Stimulated activated naive CD8-positive, alpha-beta T cell treated with anti-CD3 and anti-CD28 coated beads, Interleukin-15, amount 100 ng/mL, for 72 hours (primary cell): ENCODE measurements around the gene USPL1.
"Not testable (repeated sequence)": the region's sequence is repeated elsewhere in the genome, so short reads cannot be mapped to it uniquely, and the experiment has no call there.

Source experiments
- ATAC-seq: fragments of 150-1000 bp; cut with Tn5 transposase; 2 replicates; pipeline ENCODE4 v1.10.0; 2021; ENCODE audit warnings: mild to moderate bottlenecking, moderate library complexity
- DNase-seq, 2 donors: peaks; one replicate each; pipeline ENCODE4 v3.0.0; 2021 to 2022
- H3K27ac Mint-ChIP-seq, 2 donors: one replicate each; pipeline ENCODE4 v1.8.0; 2022; ENCODE audit warnings: mild to moderate bottlenecking in 2 of 2, mixed read lengths in 2 of 2, moderate library complexity in 2 of 2
- H3K27me3 Mint-ChIP-seq: one replicate; pipeline ENCODE4 v1.8.0; 2022; ENCODE audit warnings: mixed read lengths
- H3K4me1 Mint-ChIP-seq: one replicate; pipeline ENCODE4 v1.8.0; 2022; ENCODE audit warnings: mild to moderate bottlenecking, mixed read lengths
- H3K4me3 Mint-ChIP-seq, 2 donors: one replicate each; pipeline ENCODE4 v1.8.0; 2022; ENCODE audit warnings: mild to moderate bottlenecking in 2 of 2, mixed read lengths in 2 of 2, moderate library complexity in 1 of 2
- H3K9me3 Mint-ChIP-seq, 2 donors: one replicate each; pipeline ENCODE4 v1.8.0; 2022; ENCODE audit warnings: mixed read lengths in 2 of 2

The USPL1 gene

DNA sequence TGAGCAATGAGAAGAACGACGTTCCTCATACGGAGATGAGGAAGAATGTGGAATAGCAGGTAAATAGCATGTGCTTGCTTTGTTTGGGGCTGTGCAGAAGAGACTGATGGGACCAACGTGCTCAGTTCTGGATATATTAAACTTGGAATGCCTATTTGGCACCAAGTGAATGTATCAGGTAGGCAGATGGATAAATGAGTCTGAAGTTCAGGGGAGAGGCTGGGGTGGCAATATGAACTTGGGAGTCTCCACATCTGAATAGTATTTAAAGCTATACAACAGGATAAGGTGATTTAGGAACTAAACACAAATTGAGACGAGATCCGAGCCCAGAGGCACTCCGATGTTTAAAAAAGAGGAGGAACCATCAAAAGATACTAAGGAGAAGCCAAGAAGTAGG is 12.7 kb upstream of the USPL1 start:
- no peak for ATAC-seq
- no peak for DNase-seq
- H3K4me3 Mint-ChIP-seq = no peak overlapping the region
- no peak overlapping the region for H3K27ac Mint-ChIP-seq
- no peaks in the 10 kb centered on the region for H3K27me3 Mint-ChIP-seq
- H3K4me1 Mint-ChIP-seq = peaks cover 11% of the 10 kb centered on the region
- H3K9me3 Mint-ChIP-seq = no peaks in the 10 kb centered on the region

DNA sequence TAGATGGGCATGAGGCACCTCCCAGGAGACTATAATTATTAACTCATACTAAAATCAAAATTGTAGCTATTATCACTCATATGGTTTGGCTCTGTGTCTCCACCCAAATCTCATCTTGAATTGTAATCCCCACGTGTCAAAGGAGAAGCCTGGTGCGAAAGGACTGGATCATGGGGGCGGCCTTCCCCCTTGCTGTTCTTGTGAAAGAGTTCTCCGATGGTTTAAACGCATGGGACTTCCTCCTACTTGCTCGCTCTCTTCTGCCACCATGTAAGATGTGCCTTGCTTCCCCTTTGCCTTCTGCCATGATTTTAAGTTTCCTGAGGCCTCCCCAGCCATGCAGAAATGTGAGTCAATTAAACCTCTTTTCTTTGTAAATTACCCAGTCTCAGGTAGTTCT is 10.5 kb upstream of the USPL1 start:
- not testable (repeated sequence) for DNase-seq

DNA sequence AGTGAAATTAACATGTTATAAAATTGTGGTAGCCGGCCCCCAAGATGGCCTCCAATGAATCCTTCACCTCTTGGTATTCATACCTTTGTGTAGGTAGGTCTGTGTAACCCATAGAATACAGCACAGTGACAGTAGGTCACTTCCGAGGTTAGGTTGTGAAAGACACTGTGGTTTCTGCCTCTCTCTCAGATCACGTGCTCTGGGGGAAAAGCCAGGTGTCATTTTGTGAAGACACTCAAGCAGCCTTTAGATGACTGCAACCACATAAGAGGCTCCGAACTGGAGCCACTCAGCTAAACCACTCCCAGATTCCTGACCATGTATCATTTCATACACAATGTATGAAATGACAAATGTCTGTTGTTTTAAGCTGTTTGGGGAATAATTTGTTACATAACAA is 9.8 kb upstream of the USPL1 start:
- Mint-ChIP-seq H3K4me3 (no peak overlapping the region), H3K27me3 (no peaks in the 10 kb centered on the region), H3K4me1 (peaks cover 18% of the 10 kb centered on the region), H3K27ac (no peak overlapping the region), H3K9me3 (no peaks in the 10 kb centered on the region)
- DNase-seq (peak; percentile 44 to 68), ATAC-seq (peak; percentile 100)

More for the DNA sequence above, 10.5 kb upstream of the USPL1 start:
- peaks cover 18% of the 10 kb centered on the region for H3K4me1 Mint-ChIP-seq
- H3K4me3 Mint-ChIP-seq, ATAC-seq, H3K9me3 Mint-ChIP-seq, H3K27me3 Mint-ChIP-seq: not testable (repeated sequence)
- peak overlapping the region in 1 of 2 donors; percentile 64 for H3K27ac Mint-ChIP-seq

DNA sequence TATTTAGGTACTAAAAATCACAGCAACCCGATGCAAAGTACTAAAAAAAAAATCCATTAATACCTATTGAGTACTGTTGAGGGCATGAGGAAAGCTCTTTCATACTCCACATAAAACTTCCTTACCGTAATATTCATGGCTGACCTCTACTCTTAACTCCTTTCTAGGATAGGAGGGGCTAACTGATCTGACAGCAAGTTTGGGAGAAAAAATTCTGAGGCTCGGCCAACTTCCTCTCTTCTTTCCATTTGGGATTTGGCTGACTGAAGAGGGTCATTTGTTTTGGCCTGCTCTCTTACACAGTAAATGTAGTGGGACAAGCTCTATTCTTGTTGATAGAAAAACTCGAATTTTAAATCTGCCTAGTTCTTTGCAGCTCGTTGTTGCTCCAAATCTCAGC is 9.4 kb upstream of the USPL1 start:
- ATAC-seq (no peak), DNase-seq (no peak)
- Mint-ChIP-seq H3K9me3 (no peaks in the 10 kb centered on the region), H3K4me3 (no peak overlapping the region), H3K27me3 (no peaks in the 10 kb centered on the region), H3K27ac (no peak overlapping the region), H3K4me1 (peaks cover 19% of the 10 kb centered on the region)

DNA sequence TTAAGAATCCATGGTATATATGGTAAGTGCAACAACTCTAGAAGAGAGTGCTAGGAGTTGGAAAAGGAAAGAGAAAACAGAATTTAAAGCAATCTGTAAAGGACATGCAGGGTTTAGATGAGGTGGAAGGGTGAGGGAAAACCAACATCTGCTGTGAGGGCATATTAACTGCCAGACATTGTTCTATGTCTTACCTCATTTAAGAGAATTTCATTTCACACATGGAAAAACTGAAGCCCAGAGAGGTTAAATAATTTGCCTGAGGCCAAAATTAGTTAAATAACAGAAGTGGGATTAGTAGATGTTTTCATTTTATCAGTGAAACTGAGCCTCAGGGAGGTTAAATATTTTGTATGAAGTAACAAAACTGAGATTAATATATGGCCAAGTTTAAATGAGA is 7.4 kb upstream of the USPL1 start:
- DNase-seq (no peak), ATAC-seq (no peak)
- Mint-ChIP-seq H3K27me3 (no peaks in the 10 kb centered on the region), H3K27ac (no peak overlapping the region), H3K9me3 (no peaks in the 10 kb centered on the region), H3K4me3 (no peak overlapping the region), H3K4me1 (peaks cover 24% of the 10 kb centered on the region)

DNA sequence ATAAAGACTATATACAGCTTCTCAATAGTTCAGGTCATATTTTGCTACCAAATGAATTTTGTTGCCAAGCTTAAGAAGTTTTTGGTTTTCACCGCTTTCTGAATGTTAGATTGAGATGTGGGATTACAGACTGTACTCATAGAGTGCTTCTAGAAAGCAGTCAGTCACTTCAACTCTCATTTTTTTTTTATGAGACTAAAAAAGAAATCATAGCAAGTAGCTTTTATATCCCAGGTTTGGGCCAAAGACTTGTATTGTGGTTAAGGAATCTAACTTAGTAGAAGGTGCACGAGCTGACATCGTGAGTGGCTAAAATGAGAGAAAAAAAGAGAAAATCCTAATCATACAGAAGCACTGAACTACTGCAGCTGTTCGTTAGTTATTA is 2.2 kb upstream of the USPL1 start:
- Mint-ChIP-seq H3K27me3 (no peaks in the 10 kb centered on the region), H3K4me3 (no peak overlapping the region), H3K4me1 (peaks cover 8% of the 10 kb centered on the region), H3K9me3 (no peaks in the 10 kb centered on the region), H3K27ac (no peak overlapping the region)
- no peak for DNase-seq
- no peak for ATAC-seq

DNA sequence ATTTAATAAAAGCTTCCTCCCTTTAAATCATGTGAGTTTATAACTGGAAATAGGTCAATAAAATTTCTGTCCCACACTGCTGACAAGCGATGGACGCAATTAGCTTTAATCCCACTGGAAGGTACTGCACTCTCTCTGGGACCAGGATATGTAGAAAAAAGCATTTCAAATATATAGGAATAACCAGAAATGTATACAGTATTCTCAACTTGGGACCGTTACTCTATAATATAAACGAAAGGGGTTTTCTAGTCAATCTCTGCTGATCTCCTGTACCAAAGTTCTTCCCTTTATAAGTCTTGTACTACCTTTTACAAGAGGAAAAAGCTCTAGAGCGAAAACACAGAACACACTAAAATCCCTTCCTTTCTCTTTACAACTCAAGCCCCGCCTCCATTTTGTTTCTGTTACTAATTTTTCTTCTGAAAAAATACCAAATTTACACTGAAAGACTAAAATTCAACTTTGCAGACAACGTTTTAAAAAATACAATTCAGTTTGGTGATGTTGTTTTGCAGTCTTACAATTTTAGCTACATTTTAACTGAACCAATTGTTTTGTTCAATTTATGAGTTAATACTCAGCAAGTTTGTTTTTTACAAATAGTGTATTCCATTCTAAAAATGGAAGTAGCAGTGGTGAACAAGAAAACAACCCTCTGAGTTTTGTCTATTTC is 1.7 kb upstream of the USPL1 start:
- ATAC-seq (no peak), DNase-seq (no peak)
- Mint-ChIP-seq H3K4me3 (no peak overlapping the region), H3K9me3 (no peaks in the 10 kb centered on the region), H3K27me3 (no peaks in the 10 kb centered on the region), H3K4me1 (peaks cover 6% of the 10 kb centered on the region), H3K27ac (no peak overlapping the region)

DNA sequence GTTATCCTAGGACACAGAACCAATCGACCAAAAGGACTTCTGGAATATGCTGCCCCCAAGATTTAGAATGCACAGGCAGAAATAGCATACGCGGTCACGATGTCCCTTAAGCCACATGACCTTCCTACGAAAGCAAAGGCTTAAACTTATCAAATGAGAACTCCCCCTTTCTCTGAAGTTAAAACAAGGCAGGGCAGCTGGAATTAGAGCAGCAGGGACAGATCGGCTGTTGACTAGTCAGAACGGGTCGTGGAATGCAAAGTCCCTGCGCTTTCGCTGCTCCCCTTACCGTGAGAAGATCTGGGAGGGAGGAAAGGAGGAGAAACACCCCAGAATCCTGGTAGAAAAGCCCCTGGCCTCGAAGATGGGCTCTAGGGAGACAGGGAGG is 799 bp upstream of the USPL1 start:
- no peaks in the 10 kb centered on the region for H3K27me3 Mint-ChIP-seq
- DNase-seq (no peak), ATAC-seq (peak; percentile 57)
- H3K9me3 Mint-ChIP-seq = no peaks in the 10 kb centered on the region
- H3K27ac Mint-ChIP-seq = no peak overlapping the region
- no peak overlapping the region for H3K4me3 Mint-ChIP-seq
- H3K4me1 Mint-ChIP-seq = peaks cover 6% of the 10 kb centered on the region

DNA sequence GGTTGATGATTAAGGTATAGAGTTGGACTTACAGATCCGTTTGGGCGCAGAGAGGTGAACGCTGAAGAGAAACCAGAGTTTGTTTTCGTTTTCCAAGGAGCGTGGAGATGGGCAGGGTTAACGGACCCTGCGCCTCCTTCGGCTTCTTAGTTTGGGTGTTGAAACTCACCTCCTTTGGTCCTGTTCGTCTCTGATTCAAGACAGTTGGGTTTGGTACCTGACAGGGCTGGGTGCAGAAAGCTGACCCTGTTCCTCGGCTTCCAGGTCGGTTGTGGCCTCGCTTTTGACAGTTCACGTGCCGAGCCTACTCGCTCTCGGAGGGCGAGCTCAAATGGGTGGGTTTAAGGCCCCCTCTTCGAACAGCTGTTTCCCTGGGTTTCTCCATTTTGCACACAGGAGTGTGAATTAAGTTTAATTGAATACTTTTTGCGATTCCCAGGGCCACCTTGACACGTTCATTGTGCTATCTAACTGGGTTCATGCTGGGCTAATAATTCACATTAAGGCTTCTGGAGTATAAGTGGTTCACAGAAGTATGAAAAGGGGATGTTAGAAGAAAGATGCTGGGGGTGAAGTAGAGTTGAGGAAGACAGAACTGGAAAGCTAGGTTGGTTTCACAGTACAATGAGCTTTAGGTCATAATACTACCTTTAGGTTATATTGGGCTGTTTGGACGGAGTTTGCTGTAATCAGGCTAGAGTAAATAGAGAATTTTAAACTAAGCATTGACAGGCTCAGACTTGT is 638 bp downstream of the USPL1 start:
- DNase-seq (no peak), ATAC-seq (peak; percentile 1)
- H3K4me1 Mint-ChIP-seq = peaks cover 12% of the 10 kb centered on the region

DNA sequence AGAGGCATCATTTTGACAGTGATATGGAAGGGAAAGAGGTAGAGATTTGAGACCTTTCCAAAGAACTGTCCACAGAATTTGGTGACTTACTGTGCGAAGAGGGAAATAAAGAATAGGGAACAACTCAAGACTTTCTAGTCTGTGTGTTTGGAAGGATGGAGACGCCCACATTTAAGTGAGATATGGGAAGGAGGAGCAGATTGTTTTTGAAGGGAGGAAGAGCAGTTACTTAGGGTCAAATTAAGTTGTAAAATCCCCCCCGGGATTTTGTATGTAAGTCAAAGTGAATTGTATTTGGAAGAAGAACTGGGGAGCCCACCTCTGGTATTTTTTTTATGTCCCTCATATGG is 1.2 kb downstream of the USPL1 start:
- Mint-ChIP-seq H3K27me3 (no peaks in the 10 kb centered on the region), H3K4me1 (peaks cover 12% of the 10 kb centered on the region), H3K9me3 (no peaks in the 10 kb centered on the region), H3K4me3 (no peak overlapping the region), H3K27ac (no peak overlapping the region)
- ATAC-seq (no peak), DNase-seq (no peak)

More for the DNA sequence above, 638 bp downstream of the USPL1 start:
- H3K9me3 Mint-ChIP-seq = no peaks in the 10 kb centered on the region
- H3K4me3 Mint-ChIP-seq = no peak overlapping the region
- H3K27me3 Mint-ChIP-seq = no peaks in the 10 kb centered on the region
- H3K27ac Mint-ChIP-seq = no peak overlapping the region

DNA sequence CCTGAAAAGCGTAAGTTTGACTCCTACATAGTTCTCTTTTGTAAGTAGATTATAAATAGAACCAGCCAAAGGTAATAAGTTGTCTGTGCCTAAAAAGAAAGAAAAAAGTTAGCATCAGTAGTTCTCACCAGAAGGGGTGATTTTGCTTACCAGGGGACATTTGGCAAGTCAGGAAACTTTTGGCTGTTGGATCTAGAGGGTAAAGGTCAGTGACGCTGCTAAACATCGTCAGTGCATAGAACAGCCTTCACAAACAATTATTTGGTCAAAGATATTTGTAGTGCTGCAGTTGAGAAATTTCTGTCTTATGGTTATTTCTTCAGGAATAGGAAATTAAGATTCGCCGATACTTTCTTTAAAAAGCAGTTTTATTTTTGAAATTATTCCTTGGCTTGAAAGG is 2.0 kb downstream of the USPL1 start:
- H3K9me3 Mint-ChIP-seq = no peaks in the 10 kb centered on the region
- DNase-seq (no peak), ATAC-seq (no peak)
- H3K27ac Mint-ChIP-seq = no peak overlapping the region
- H3K27me3 Mint-ChIP-seq = no peaks in the 10 kb centered on the region
- no peak overlapping the region for H3K4me3 Mint-ChIP-seq
- peaks cover 20% of the 10 kb centered on the region for H3K4me1 Mint-ChIP-seq

DNA sequence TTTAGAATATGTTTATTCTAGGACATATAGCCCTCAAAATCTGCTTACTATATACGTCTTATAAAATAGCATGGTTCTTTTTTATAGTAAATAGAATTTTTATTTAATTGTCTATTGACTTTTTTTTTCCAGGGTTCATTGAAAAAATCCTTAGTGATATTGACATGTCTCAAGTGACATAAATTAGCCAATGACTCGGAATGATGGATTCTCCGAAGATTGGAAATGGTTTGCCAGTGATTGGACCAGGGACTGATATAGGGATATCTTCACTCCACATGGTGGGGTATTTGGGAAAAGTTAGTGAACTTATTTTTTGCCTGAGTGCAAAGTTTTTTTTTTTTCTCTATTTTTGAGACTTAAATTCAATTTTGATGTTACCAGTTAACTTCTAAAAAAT is 3.2 kb downstream of the USPL1 start:
- no peak overlapping the region for H3K27ac Mint-ChIP-seq
- H3K9me3 Mint-ChIP-seq = no peaks in the 10 kb centered on the region
- no peak for ATAC-seq
- H3K4me1 Mint-ChIP-seq = peaks cover 26% of the 10 kb centered on the region
- H3K27me3 Mint-ChIP-seq = no peaks in the 10 kb centered on the region
- H3K4me3 Mint-ChIP-seq = no peak overlapping the region
- no peak for DNase-seq

DNA sequence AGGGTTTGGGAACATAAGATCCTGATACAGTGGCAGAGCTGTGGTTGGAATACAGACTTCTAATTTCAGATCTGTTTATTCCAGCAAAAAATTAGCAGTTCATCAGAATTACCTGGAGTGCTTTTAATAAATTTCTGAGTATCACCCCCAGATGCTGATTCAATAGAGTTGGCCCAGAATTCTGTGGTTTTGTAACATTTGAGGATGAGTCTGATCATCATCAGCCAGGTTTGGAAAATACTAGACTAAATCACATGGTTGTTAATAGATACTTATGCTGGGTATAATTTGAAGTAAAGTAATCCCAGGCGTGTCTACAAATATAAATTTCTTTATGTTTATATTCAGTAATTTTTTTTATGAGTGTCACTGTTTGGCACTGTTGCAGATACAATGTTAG is 4.8 kb downstream of the USPL1 start:
- Mint-ChIP-seq H3K27ac (no peak overlapping the region), H3K9me3 (no peaks in the 10 kb centered on the region), H3K27me3 (no peaks in the 10 kb centered on the region), H3K4me1 (peaks cover 28% of the 10 kb centered on the region), H3K4me3 (no peak overlapping the region)
- no peak for ATAC-seq
- no peak for DNase-seq

DNA sequence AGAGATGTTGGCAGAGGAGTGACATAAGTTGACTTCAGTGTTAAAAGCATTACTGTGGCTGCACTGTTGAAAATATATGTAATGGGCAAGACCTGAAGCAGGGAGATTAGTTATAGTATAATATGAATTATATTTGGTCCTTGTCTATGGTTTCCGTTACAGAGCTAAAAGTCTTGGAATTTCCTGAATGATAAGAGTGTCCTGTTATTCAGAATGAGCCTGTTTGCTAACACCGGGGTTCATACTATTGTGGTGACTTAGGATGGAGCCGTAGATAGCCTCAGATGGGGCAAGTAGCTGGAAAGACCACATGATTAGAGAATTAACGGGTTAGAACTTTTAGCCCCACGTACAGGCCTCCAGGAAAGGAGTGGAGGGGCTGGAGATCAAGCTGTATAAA is 5.7 kb downstream of the USPL1 start:
- no peak for ATAC-seq
- Mint-ChIP-seq H3K27me3 (no peaks in the 10 kb centered on the region), H3K4me3 (no peak overlapping the region), H3K9me3 (no peaks in the 10 kb centered on the region), H3K4me1 (peaks cover 34% of the 10 kb centered on the region), H3K27ac (no peak overlapping the region)
- DNase-seq = no peak

DNA sequence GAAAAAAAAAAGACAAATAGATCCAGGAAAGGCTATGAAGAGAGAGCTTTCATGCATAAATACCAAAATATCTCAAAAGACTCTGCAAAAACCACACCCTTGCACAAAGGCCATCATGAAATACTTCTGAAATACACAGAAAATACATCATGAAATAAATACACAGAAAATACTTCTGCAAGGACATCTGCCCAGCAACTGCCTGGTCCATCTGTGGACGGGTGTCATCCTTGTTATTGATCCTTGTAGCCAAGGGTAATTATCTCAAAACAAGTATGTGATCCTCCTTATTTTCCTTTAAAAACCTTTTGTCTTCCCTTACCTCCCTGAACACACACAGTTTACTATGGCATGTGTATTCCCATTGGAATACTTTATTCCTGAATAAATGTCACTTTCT is 6.9 kb downstream of the USPL1 start:
- H3K27me3 Mint-ChIP-seq = no peaks in the 10 kb centered on the region
- DNase-seq (no peak), ATAC-seq (no peak)
- H3K27ac Mint-ChIP-seq = peak overlapping the region in 1 of 2 donors; percentile 88
- peaks cover 47% of the 10 kb centered on the region for H3K4me1 Mint-ChIP-seq
- H3K4me3 Mint-ChIP-seq = no peak overlapping the region
- H3K9me3 Mint-ChIP-seq = no peaks in the 10 kb centered on the region

DNA sequence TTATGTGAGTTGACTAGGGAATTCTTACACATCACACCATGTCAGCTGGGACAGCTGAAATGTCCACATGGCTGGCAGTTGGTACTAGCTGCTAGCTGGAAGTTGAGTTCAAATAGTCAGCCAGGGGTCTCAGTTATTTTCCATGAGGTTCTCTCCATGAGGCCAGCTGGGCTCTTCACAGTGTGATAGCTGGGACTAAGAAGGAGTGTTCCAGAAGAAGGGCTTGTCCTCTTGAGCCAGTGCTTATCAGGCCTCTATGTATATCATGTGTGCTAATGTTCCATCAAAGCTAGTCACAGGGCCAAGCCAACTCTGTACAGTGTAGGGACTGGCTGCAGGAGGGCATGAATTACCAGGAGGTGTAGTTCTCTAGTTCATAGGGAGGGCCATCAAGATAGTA is 11.8 kb downstream of the USPL1 start:
- no peak overlapping the region for H3K27ac Mint-ChIP-seq
- DNase-seq (no peak), ATAC-seq (no peak)
- H3K4me3 Mint-ChIP-seq = no peak overlapping the region
- H3K9me3 Mint-ChIP-seq = peaks cover 4 to 6% of the 10 kb centered on the region in 2 donors
- H3K27me3 Mint-ChIP-seq = no peaks in the 10 kb centered on the region
- H3K4me1 Mint-ChIP-seq = peaks cover 45% of the 10 kb centered on the region

DNA sequence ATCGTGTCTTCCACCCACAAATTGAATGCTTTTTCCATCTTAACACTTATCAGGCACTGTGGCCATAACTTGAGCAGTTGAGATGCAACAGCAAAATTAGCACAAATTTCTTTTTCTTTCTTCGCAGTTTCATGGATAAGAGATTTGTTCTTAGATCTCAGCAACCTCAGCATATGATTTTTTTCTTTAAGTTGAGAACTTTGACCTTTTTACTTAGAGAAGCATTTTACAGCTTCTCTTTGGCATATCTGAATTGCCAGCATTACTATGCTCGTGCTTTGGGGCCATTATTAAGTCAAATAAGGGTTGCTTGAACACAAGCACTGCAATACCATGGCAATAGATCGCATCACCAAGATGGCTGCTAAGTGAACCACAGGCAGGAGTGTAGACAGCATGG is 16.1 kb downstream of the USPL1 start:
- Mint-ChIP-seq H3K27ac (no peak overlapping the region), H3K4me3 (no peak overlapping the region), H3K27me3 (no peaks in the 10 kb centered on the region), H3K4me1 (peaks cover 35% of the 10 kb centered on the region), H3K9me3 (peaks cover 6 to 10% of the 10 kb centered on the region in 2 donors)
- DNase-seq = no peak
- no peak for ATAC-seq
